NK-92 (cell line): ENCODE data around the gene BMX.

Experiments used
- DNase-seq: peaks from one replicate; lab custom pipeline; 2025; ENCODE audit not compliant: unreplicated experiment; lab: John Stamatoyannopoulos, UW

BMX gene

GRCh38 chrX:15505101-15505500 lies 4.5 kb downstream of the BMX start:
- no peak for DNase-seq

GRCh38 chrX:15507005-15507404 lies 6.4 kb downstream of the BMX start:
- no peak for DNase-seq

GRCh38 chrX:15509845-15510244 lies 9.2 kb downstream of the BMX start:
- DNase-seq = no peak

- DNase-seq = no peak
Measured at GRCh38 chrX:15511563-15511962, 11.0 kb downstream of the BMX start.

GRCh38 chrX:15512401-15512965 lies 11.9 kb downstream of the BMX start:
- DNase-seq = no peak

GRCh38 chrX:15514279-15514678 lies 13.7 kb downstream of the BMX start:
- DNase-seq = no peak

- no peak for DNase-seq
Measured at GRCh38 chrX:15515931-15516330, 15.3 kb downstream of the BMX start.

- no peak for DNase-seq
Measured at GRCh38 chrX:15522464-15522863, 21.9 kb downstream of the BMX start.

GRCh38 chrX:15523088-15523487 lies 22.5 kb downstream of the BMX start:
- DNase-seq = no peak

- no peak for DNase-seq
Measured at GRCh38 chrX:15524417-15524816, 23.8 kb downstream of the BMX start.

GRCh38 chrX:15525664-15526416 lies 25.2 kb downstream of the BMX start:
- no peak for DNase-seq

- no peak for DNase-seq
Measured at GRCh38 chrX:15529165-15529564, 28.6 kb downstream of the BMX start.

- DNase-seq = no peak
Measured at GRCh38 chrX:15530318-15530717, 29.7 kb downstream of the BMX start.

- DNase-seq = no peak
Measured at GRCh38 chrX:15546745-15547144, 46.1 kb downstream of the BMX start.

- DNase-seq = no peak
Measured at GRCh38 chrX:15547356-15547755, 46.7 kb downstream of the BMX start.

- DNase-seq = no peak
Measured at GRCh38 chrX:15549189-15550012, 48.8 kb downstream of the BMX start.

- no peak for DNase-seq
Measured at GRCh38 chrX:15559227-15559626, 58.6 kb downstream of the BMX start.

- DNase-seq = no peak
Measured at GRCh38 chrX:15560924-15561323, 60.3 kb downstream of the BMX start.

- no peak for DNase-seq
Measured at GRCh38 chrX:15563056-15563455, 62.4 kb downstream of the BMX start.

GRCh38 chrX:15564981-15565579 lies 64.5 kb downstream of the BMX start:
- DNase-seq = no peak

GRCh38 chrX:15566244-15566643 lies 65.6 kb downstream of the BMX start:
- DNase-seq = no peak

- DNase-seq = no peak
Measured at GRCh38 chrX:15567267-15567666, 66.7 kb downstream of the BMX start.
